ENCODE data around the gene STXBP5.

STXBP5 gene

DNA sequence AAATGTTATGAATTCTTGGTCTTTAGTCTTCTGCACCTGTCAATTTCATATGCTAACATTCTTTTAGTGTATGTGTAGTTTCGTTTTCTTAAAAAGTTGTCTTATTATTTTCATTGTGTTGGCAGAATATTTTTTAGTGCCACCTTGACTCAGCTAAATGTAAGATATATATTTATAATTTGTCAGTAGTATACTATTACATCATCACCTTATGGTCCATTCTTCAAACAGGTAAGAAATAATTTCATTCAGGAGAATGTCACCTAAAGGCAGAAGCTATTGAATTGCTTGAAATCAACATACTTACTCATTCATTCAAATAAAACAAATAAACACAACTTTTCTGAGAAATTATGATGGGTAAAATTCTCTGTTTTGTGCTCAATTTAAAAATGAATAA, 3.5 kb upstream of the STXBP5 start:
- CTCF ChIA-PET: no interaction called here

DNA sequence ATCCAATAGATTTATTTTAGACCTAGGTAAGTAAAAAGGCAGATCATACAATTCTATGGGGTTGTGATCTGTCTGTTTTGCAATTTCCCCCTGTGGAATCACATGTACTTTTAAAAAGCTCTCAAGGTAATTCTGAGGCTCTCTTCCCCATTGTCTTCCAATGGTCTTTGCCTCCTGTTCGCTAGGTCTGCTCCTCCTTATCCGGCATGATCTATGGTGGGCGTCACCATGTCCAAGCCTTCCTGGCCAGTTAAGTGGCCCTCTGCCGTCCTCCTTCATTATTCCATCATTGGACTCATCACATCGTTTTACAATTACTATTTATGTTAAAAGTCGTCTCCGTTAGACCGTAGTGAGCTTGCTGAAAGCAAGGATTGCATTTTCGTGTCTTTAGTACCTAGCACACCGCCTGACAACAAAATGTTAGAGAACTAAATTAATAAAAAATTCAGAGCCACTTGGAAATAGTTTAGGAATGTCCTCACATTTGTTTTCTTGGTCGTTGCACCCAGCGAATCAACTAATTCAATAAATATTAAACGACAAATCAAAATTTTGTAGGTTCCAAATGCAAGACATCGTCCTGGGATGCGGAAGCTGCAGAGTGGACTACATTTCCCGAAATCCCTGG, 2.2 kb upstream of the STXBP5 start:
- POLR2A ChIA-PET (ENCODE audit: low non-redundant PET): interaction anchor here (0.6 kb wide), 1 partner anchor 300 kb away, joined by 4 read pairs; no protein-coding TSS in a partner anchor
- peak overlapping the region; percentile 95 for H3K27ac ChIP-seq
- CTCF ChIA-PET: no interaction called here
- no peak for DNase-seq (ENCODE audit: low spot score)
- TF ChIP-seq, protein P1, sequence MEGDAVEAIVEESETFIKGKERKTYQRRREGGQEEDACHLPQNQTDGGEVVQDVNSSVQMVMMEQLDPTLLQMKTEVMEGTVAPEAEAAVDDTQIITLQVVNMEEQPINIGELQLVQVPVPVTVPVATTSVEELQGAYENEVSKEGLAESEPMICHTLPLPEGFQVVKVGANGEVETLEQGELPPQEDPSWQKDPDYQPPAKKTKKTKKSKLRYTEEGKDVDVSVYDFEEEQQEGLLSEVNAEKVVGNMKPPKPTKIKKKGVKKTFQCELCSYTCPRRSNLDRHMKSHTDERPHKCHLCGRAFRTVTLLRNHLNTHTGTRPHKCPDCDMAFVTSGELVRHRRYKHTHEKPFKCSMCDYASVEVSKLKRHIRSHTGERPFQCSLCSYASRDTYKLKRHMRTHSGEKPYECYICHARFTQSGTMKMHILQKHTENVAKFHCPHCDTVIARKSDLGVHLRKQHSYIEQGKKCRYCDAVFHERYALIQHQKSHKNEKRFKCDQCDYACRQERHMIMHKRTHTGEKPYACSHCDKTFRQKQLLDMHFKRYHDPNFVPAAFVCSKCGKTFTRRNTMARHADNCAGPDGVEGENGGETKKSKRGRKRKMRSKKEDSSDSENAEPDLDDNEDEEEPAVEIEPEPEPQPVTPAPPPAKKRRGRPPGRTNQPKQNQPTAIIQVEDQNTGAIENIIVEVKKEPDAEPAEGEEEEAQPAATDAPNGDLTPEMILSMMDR (conservative IDR thresholded peaks at IDR 0.05; ENCODE audit: low read depth): no peak

More for the DNA sequence above, 3.5 kb upstream of the STXBP5 start:
- no peak for DNase-seq (ENCODE audit: low spot score)
- POLR2A ChIA-PET (ENCODE audit: low non-redundant PET): no interaction called here
- TF ChIP-seq, protein P1 (conservative IDR thresholded peaks at IDR 0.05; ENCODE audit: low read depth): no peak
- no peak overlapping the region for H3K27ac ChIP-seq

- peak; percentile 96 for DNase-seq (ENCODE audit: low spot score)
- CTCF ChIA-PET: interaction anchor here (0.6 to 1.0 kb wide), 2 partner anchors 300 to 1431 kb away, joined by 3 read pairs; no protein-coding TSS in a partner anchor
- POLR2A ChIA-PET (ENCODE audit: low non-redundant PET): interaction anchor here (0.6 kb wide), 1 partner anchor 300 kb away, joined by 4 read pairs; no protein-coding TSS in a partner anchor
- TF ChIP-seq, protein P1 (conservative IDR thresholded peaks at IDR 0.05; ENCODE audit: low read depth): no peak
- peak overlapping the region; percentile 95 for H3K27ac ChIP-seq
Observed at GRCh38 chr6:147202516-147203310, 1.5 kb upstream of the STXBP5 start.

GRCh38 chr6:147203311-147204059, 732 bp upstream of the STXBP5 start:
- TF ChIP-seq, protein P1 (conservative IDR thresholded peaks at IDR 0.05; ENCODE audit: low read depth): no peak
- CTCF ChIA-PET: interaction anchor here (0.6 to 1.0 kb wide), 2 partner anchors 301 to 1431 kb away, joined by 3 read pairs; no protein-coding TSS in a partner anchor
- H3K27ac ChIP-seq: peak overlapping the region; percentile 95
- POLR2A ChIA-PET (ENCODE audit: low non-redundant PET): no interaction called here
- DNase-seq (ENCODE audit: low spot score): peak; percentile 81

DNA sequence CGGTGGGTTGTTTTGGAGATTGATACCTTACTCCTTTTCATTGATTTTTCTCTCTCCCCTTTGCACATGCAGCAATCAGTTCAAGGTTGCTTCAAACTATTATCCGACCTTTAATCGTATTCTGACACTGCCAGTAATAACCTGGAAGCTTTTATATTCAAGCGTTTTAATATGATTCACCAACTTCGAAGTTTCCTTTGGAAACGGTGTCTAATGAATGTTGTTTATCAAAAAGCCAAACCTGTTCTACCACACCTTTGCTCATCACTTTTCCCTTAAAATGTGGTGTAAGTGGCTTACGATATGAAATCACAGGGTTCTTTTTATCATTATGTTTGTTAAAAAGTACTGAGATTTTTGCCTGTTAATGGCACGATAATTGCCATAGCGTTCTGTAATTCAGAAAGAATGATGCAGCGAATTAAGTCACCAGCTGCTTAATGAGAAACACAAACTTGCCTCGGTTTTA, 660 bp downstream of the STXBP5 start:
- POLR2A ChIA-PET (ENCODE audit: low non-redundant PET): no interaction called here
- peak overlapping the region; percentile 95 for H3K27ac ChIP-seq
- TF ChIP-seq, protein P1 (conservative IDR thresholded peaks at IDR 0.05; ENCODE audit: low read depth): no peak
- DNase-seq (ENCODE audit: low spot score): peak; percentile 11
- CTCF ChIA-PET: no interaction called here

All from RWPE1 (cell line).